ENCODE results near the gene GRAMD1C. TPM values are rescaled to one million over a fixed set of nuclear protein-coding genes. Genes with fewer than 3 reads are reported as not detected.

Gene GRAMD1C
- polyA plus RNA-seq, 3 donors: 0.13 to 0.29 (median 0.27) TPM

- 87% methylated on average over 3 of the region's 3 CpGs for WGBS (ENCODE audit: insufficient coverage)
- H3K4me2 ChIP-seq (replicated peaks; ENCODE audit: extremely low read depth, low read length, poor library complexity, severe bottlenecking): no peak overlapping the region
- Mint-ChIP-seq H3K36me3 (no peaks in the 10 kb centered on the region), H3K27ac (peak overlapping the region in 1 of 7 donors; percentile 33), H3K4me1 (no peaks in the 10 kb centered on the region), H3K4me3 (no peak overlapping the region), H3K9me3 (no peaks in the 10 kb centered on the region), H3K27me3 (ENCODE audit: low read depth in 3 of 3) (peaks cover 0 to 2% (median 0%) of the 10 kb centered on the region in 3 donors)
- H3K9ac ChIP-seq (ENCODE audit: insufficient read depth, low read length, poor library complexity, severe bottlenecking): no peak overlapping the region
- DNase-seq: no peak
- intact Hi-C loops (cut with micrococcal nuclease): no loop called here
- no peak overlapping the region for H3K4me3 ChIP-seq (replicated peaks in 1 of 3; ENCODE audit: low read depth in 2 of 3, low read length in 3 of 3)
- H3K27ac ChIP-seq (ENCODE audit: low read depth in 1 of 2, low read length in 2 of 2): no peak overlapping the region
- no peaks in the 10 kb centered on the region for H3K36me3 ChIP-seq (replicated peaks in 1 of 2; ENCODE audit: control insufficient read depth in 1 of 2, insufficient read depth in 2 of 2, low read length in 2 of 2)
- H4K20me1 ChIP-seq (ENCODE audit: insufficient read depth, low read length): no peaks in the 10 kb centered on the region
- no peaks in the 10 kb centered on the region for H3K79me2 ChIP-seq (ENCODE audit: insufficient read depth, low read length)
- H3K27me3 ChIP-seq (ENCODE audit: control insufficient read depth in 2 of 2, insufficient read depth in 2 of 2, low read length in 2 of 2): no peaks in the 10 kb centered on the region
- H2AFZ ChIP-seq (ENCODE audit: insufficient read depth, low read depth, low read length, poor library complexity, severe bottlenecking): no peak overlapping the region
- no peaks in the 10 kb centered on the region for H3K9me3 ChIP-seq (replicated peaks in 1 of 2; ENCODE audit: control insufficient read depth in 1 of 2, insufficient read depth in 1 of 2, low read length in 2 of 2)
- H3K4me1 ChIP-seq (ENCODE audit: control insufficient read depth in 1 of 2, insufficient read depth in 2 of 2, low read length in 2 of 2): no peaks in the 10 kb centered on the region
- TF ChIP-seq CTCF (IDR thresholded peaks at IDR 0.05): no peak
Measured at GRCh38 chr3:113819866-113820265, 18.7 kb upstream of the GRAMD1C start.

- H3K36me3 Mint-ChIP-seq: peaks cover 0 to 2% of the 10 kb centered on the region in 2 donors
- H3K27me3 Mint-ChIP-seq (ENCODE audit: low read depth in 3 of 3): peaks cover 0 to 2% (median 0%) of the 10 kb centered on the region in 3 donors
- no peak overlapping the region for H3K4me3 ChIP-seq (replicated peaks in 1 of 3; ENCODE audit: low read depth in 2 of 3, low read length in 3 of 3)
- no peak for TF ChIP-seq CTCF (IDR thresholded peaks at IDR 0.05)
- H3K4me2 ChIP-seq (replicated peaks; ENCODE audit: extremely low read depth, low read length, poor library complexity, severe bottlenecking): no peak overlapping the region
- peak in 2 of 3 donors; percentile 15 to 55 for DNase-seq
- H3K36me3 ChIP-seq (replicated peaks in 1 of 2; ENCODE audit: control insufficient read depth in 1 of 2, insufficient read depth in 2 of 2, low read length in 2 of 2): no peaks in the 10 kb centered on the region
- H3K4me3 Mint-ChIP-seq: no peak overlapping the region
- WGBS (ENCODE audit: insufficient coverage): no CpG with 5 or more reads among the region's 2 CpGs
- H2AFZ ChIP-seq (ENCODE audit: insufficient read depth, low read depth, low read length, poor library complexity, severe bottlenecking): no peak overlapping the region
- no peaks in the 10 kb centered on the region for H4K20me1 ChIP-seq (ENCODE audit: insufficient read depth, low read length)
- intact Hi-C loops (cut with micrococcal nuclease): no loop called here
- H3K4me1 Mint-ChIP-seq: peaks cover 23% of the 10 kb centered on the region
- no peaks in the 10 kb centered on the region for H3K79me2 ChIP-seq (ENCODE audit: insufficient read depth, low read length)
- peak overlapping the region in 1 of 7 donors; percentile 11 for H3K27ac Mint-ChIP-seq
- no peaks in the 10 kb centered on the region for H3K27me3 ChIP-seq (ENCODE audit: control insufficient read depth in 2 of 2, insufficient read depth in 2 of 2, low read length in 2 of 2)
- H3K9ac ChIP-seq (ENCODE audit: insufficient read depth, low read length, poor library complexity, severe bottlenecking): no peak overlapping the region
- H3K9me3 Mint-ChIP-seq: peaks cover 0 to 1% (median 0%) of the 10 kb centered on the region in 7 donors
- no peak overlapping the region for H3K27ac ChIP-seq (ENCODE audit: low read depth in 1 of 2, low read length in 2 of 2)
- H3K4me1 ChIP-seq (ENCODE audit: control insufficient read depth in 1 of 2, insufficient read depth in 2 of 2, low read length in 2 of 2): peaks cover 21% of the 10 kb centered on the region in 2 donors
- H3K9me3 ChIP-seq (replicated peaks in 1 of 2; ENCODE audit: control insufficient read depth in 1 of 2, insufficient read depth in 1 of 2, low read length in 2 of 2): no peaks in the 10 kb centered on the region
Measured at GRCh38 chr3:113825090-113825489, 13.5 kb upstream of the GRAMD1C start.
